ENCODE results near the gene MAML2. TPM values are rescaled to one million over a fixed set of nuclear protein-coding genes. Genes with fewer than 3 reads are reported as not detected.

Gene MAML2
- polyA plus RNA-seq, 1 of the 3 experiments (the other 2 are of a cell fraction) = 20.1 TPM

DNA sequence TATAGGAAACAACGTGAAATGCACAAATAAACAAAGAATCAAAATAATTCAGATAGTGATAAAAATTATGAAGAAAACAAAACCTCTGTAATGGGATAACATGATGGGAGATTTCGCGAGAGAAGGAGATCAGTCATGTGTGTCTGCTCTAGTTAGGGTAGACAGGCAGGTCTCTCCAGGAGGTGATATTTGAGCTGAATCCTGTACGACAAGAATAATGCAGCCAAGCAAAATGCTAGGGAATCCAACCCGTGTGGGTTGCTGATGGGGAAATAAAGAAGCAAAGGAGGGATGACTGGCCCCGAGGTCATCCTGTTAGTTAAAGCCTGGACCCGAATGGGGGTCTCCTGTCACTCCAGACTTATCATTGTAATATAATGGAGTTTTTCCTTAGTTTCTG is 16.0 kb downstream of the MAML2 start:
- DNase-seq = no peak
- Histone ChIP-seq H3K4me3 (ENCODE audit: low read depth in 2 of 2, low read length in 1 of 2) (no peak overlapping the region), H2AFZ (ENCODE audit: low read depth) (no peak overlapping the region), H3F3A (replicated peaks; ENCODE audit: insufficient read depth) (peaks cover 52% of the 10 kb centered on the region), H4K20me1 (ENCODE audit: insufficient read depth) (no peaks in the 10 kb centered on the region; the same call in 1 of the 2 replicates), H3K9ac (no peak overlapping the region), H3K27me3 (ENCODE audit: insufficient read depth) (no peaks in the 10 kb centered on the region), H3K36me3 (replicated peaks in 1 of 2; ENCODE audit: control insufficient read depth in 1 of 2, insufficient read depth in 2 of 2, low read length in 1 of 2) (peaks cover 5 to 24% of the 10 kb centered on the region in 2 experiments), H3K79me2 (ENCODE audit: insufficient read depth) (peaks cover 100% of the 10 kb centered on the region), H3K9me2 (no peaks in the 10 kb centered on the region), H3K27ac (ENCODE audit: low read depth in 2 of 2, low read length in 1 of 2) (peak overlapping the region in 1 of 2 experiments; percentile 75; a peak in 1 of 4 replicates), H3K4me1 (ENCODE audit: control insufficient read depth in 1 of 2, insufficient read depth in 2 of 2, low read depth in 1 of 2, low read length in 1 of 2) (peaks cover 0 to 34% of the 10 kb centered on the region in 2 experiments; a peak in 3 of 4 replicates), H3K9me3 (no peaks in the 10 kb centered on the region), H3K4me2 (no peak overlapping the region)
- POLR2A ChIA-PET = no interaction called here
- TF ChIP-seq FOXJ3 (CRISPR knock-in tag; IDR thresholded peaks at IDR 0.05) (no peak), FOSL2 (IDR thresholded peaks at IDR 0.05; ENCODE audit: borderline replicate concordance, low read depth) (no peak), EP300 (IDR thresholded peaks at IDR 0.05; ENCODE audit: borderline replicate concordance in 1 of 2, low read depth in 1 of 2, low read length in 1 of 2) (no peak), RCOR1 (IDR thresholded peaks at IDR 0.05; ENCODE audit: low read length) (no peak), TEAD4 (IDR thresholded peaks at IDR 0.05; ENCODE audit: borderline replicate concordance, insufficient read depth) (no peak), RXRA (IDR thresholded peaks at IDR 0.05; ENCODE audit: borderline replicate concordance, low read depth) (no peak), NFIC (IDR thresholded peaks at IDR 0.05; ENCODE audit: borderline replicate concordance) (no peak), GABPA (IDR thresholded peaks at IDR 0.05; ENCODE audit: low read depth) (no peak), NRF1 (IDR thresholded peaks at IDR 0.05; ENCODE audit: low read depth, low read length) (no peak), RAD21 (IDR thresholded peaks at IDR 0.05; ENCODE audit: low read length) (no peak), POLR2AphosphoS5 (IDR thresholded peaks at IDR 0.05; ENCODE audit: low read depth, low read length) (no peak), MXI1 (IDR thresholded peaks at IDR 0.05; ENCODE audit: low read depth, low read length) (no peak), CHD2 (IDR thresholded peaks at IDR 0.05; ENCODE audit: low read length, partially characterized antibody) (no peak)
- TF ChIP-seq, protein P1, sequence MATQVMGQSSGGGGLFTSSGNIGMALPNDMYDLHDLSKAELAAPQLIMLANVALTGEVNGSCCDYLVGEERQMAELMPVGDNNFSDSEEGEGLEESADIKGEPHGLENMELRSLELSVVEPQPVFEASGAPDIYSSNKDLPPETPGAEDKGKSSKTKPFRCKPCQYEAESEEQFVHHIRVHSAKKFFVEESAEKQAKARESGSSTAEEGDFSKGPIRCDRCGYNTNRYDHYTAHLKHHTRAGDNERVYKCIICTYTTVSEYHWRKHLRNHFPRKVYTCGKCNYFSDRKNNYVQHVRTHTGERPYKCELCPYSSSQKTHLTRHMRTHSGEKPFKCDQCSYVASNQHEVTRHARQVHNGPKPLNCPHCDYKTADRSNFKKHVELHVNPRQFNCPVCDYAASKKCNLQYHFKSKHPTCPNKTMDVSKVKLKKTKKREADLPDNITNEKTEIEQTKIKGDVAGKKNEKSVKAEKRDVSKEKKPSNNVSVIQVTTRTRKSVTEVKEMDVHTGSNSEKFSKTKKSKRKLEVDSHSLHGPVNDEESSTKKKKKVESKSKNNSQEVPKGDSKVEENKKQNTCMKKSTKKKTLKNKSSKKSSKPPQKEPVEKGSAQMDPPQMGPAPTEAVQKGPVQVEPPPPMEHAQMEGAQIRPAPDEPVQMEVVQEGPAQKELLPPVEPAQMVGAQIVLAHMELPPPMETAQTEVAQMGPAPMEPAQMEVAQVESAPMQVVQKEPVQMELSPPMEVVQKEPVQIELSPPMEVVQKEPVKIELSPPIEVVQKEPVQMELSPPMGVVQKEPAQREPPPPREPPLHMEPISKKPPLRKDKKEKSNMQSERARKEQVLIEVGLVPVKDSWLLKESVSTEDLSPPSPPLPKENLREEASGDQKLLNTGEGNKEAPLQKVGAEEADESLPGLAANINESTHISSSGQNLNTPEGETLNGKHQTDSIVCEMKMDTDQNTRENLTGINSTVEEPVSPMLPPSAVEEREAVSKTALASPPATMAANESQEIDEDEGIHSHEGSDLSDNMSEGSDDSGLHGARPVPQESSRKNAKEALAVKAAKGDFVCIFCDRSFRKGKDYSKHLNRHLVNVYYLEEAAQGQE (IDR thresholded peaks at IDR 0.05; ENCODE audit: low read depth, low read length) = no peak
- TF ChIP-seq, protein P2, sequence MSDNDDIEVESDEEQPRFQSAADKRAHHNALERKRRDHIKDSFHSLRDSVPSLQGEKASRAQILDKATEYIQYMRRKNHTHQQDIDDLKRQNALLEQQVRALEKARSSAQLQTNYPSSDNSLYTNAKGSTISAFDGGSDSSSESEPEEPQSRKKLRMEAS (IDR thresholded peaks at IDR 0.05; ENCODE audit: low read depth) = no peak
- TF ChIP-seq, protein P3, sequence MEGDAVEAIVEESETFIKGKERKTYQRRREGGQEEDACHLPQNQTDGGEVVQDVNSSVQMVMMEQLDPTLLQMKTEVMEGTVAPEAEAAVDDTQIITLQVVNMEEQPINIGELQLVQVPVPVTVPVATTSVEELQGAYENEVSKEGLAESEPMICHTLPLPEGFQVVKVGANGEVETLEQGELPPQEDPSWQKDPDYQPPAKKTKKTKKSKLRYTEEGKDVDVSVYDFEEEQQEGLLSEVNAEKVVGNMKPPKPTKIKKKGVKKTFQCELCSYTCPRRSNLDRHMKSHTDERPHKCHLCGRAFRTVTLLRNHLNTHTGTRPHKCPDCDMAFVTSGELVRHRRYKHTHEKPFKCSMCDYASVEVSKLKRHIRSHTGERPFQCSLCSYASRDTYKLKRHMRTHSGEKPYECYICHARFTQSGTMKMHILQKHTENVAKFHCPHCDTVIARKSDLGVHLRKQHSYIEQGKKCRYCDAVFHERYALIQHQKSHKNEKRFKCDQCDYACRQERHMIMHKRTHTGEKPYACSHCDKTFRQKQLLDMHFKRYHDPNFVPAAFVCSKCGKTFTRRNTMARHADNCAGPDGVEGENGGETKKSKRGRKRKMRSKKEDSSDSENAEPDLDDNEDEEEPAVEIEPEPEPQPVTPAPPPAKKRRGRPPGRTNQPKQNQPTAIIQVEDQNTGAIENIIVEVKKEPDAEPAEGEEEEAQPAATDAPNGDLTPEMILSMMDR (IDR thresholded peaks at IDR 0.05) = no peak
- CTCF ChIA-PET = no interaction called here
- WGBS (ENCODE audit: low lambda C conversion rate) = 90% methylated on average over 7 of the region's 7 CpGs

Measured in SK-N-SH (cell line).